Measurements from ENCODE around the gene ZNF652. TPM values are rescaled to one million over a fixed set of nuclear protein-coding genes. Genes with fewer than 3 reads are reported as not detected.

ZNF652 gene
- polyA plus RNA-seq, 1 donor from 2014 or later, result 26.7 TPM

DNA sequence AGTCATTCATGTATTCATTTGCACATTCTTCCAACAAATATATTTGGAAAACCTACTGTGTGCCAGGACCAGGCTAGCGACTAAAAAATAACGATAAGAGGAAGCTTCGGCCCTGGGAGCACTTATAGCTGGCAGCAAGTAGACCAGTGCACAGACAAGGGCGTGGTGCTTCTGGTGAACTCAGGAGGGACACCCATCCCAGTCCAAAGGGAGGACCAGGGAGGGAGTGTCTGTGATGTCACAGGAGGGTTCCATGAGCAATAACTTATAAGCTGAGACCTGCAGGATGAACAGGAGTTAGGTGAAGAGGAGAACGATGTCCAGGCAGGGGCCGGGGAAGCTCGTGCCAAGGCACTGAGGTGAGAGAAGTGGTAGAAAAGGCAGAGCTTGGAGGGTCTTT is 114.1 kb downstream of the ZNF652 start:
- Histone ChIP-seq H3K4me3 (ENCODE audit: low read length) (no peak overlapping the region), H3K36me3 (ENCODE audit: insufficient read depth, low read length) (no peaks in the 10 kb centered on the region), H3K9me3 (ENCODE audit: low read length) (no peaks in the 10 kb centered on the region), H2AFZ (ENCODE audit: low read depth, low read length) (no peak overlapping the region), H4K20me1 (ENCODE audit: insufficient read depth) (no peaks in the 10 kb centered on the region), H3K27me3 (ENCODE audit: insufficient read depth, low read depth, low read length) (no peaks in the 10 kb centered on the region), H3K79me2 (replicated peaks; ENCODE audit: insufficient read depth, low read length) (no peaks in the 10 kb centered on the region), H3K4me2 (ENCODE audit: low read length) (no peak overlapping the region), H3K9me2 (ENCODE audit: insufficient read depth, low read length) (no peaks in the 10 kb centered on the region), H3F3A (ENCODE audit: insufficient read depth, low read length, poor library complexity, severe bottlenecking) (no peaks in the 10 kb centered on the region), H3K27ac (ENCODE audit: low read length) (no peak overlapping the region), H3K9ac (ENCODE audit: low read length) (no peak overlapping the region)
- TF ChIP-seq EZH2 (IDR thresholded peaks at IDR 0.05; ENCODE audit: borderline replicate concordance, insufficient read depth, low read length, poor library complexity, severe bottlenecking) (no peak), EP300 (conservative IDR thresholded peaks at IDR 0.05; ENCODE audit: poor library complexity, severe bottlenecking) (no peak), REST (IDR thresholded peaks at IDR 0.05; ENCODE audit: borderline replicate concordance) (no peak), MXI1 (conservative IDR thresholded peaks at IDR 0.05; ENCODE audit: poor library complexity, severe bottlenecking) (no peak), SMC3 (conservative IDR thresholded peaks at IDR 0.05; ENCODE audit: poor library complexity) (no peak), POLR2AphosphoS5 (IDR thresholded peaks at IDR 0.05) (no peak), TAF1 (IDR thresholded peaks at IDR 0.05; ENCODE audit: low read depth) (no peak), RAD21 (conservative IDR thresholded peaks at IDR 0.05) (no peak), CTCF (IDR thresholded peaks at IDR 0.05; ENCODE audit: poor library complexity, severe bottlenecking) (no peak)

GRCh38 chr17:49244839-49245238 is 117.2 kb downstream of the ZNF652 start:
- no peak overlapping the region for H3K27ac ChIP-seq (ENCODE audit: low read length)
- TF ChIP-seq CTCF (IDR thresholded peaks at IDR 0.05; ENCODE audit: poor library complexity, severe bottlenecking), result no peak
- no peak for TF ChIP-seq RAD21 (conservative IDR thresholded peaks at IDR 0.05)
- TF ChIP-seq TAF1 (IDR thresholded peaks at IDR 0.05; ENCODE audit: low read depth), result no peak
- TF ChIP-seq MXI1 (conservative IDR thresholded peaks at IDR 0.05; ENCODE audit: poor library complexity, severe bottlenecking), result no peak
- TF ChIP-seq SMC3 (conservative IDR thresholded peaks at IDR 0.05; ENCODE audit: poor library complexity), result no peak
- TF ChIP-seq EP300 (conservative IDR thresholded peaks at IDR 0.05; ENCODE audit: poor library complexity, severe bottlenecking), result no peak
- TF ChIP-seq POLR2AphosphoS5 (IDR thresholded peaks at IDR 0.05), result no peak
- no peak for TF ChIP-seq EZH2 (IDR thresholded peaks at IDR 0.05; ENCODE audit: borderline replicate concordance, insufficient read depth, low read length, poor library complexity, severe bottlenecking)
- TF ChIP-seq REST (IDR thresholded peaks at IDR 0.05; ENCODE audit: borderline replicate concordance), result no peak
- no peaks in the 10 kb centered on the region for H3K9me2 ChIP-seq (ENCODE audit: insufficient read depth, low read length)
- H2AFZ ChIP-seq (ENCODE audit: low read depth, low read length), result no peak overlapping the region
- H3K36me3 ChIP-seq (ENCODE audit: insufficient read depth, low read length), result no peaks in the 10 kb centered on the region
- no peaks in the 10 kb centered on the region for H3K79me2 ChIP-seq (replicated peaks; ENCODE audit: insufficient read depth, low read length)
- H3K4me3 ChIP-seq (ENCODE audit: low read length), result no peak overlapping the region
- H3K27me3 ChIP-seq (ENCODE audit: insufficient read depth, low read depth, low read length), result no peaks in the 10 kb centered on the region
- H4K20me1 ChIP-seq (ENCODE audit: insufficient read depth), result no peaks in the 10 kb centered on the region
- H3F3A ChIP-seq (ENCODE audit: insufficient read depth, low read length, poor library complexity, severe bottlenecking), result no peaks in the 10 kb centered on the region
- no peaks in the 10 kb centered on the region for H3K9me3 ChIP-seq (ENCODE audit: low read length)
- H3K4me2 ChIP-seq (ENCODE audit: low read length), result no peak overlapping the region
- H3K9ac ChIP-seq (ENCODE audit: low read length), result no peak overlapping the region

Measured in neural cell (in vitro differentiated cells).